ENCODE measurements around the gene MYH2. TPM values are rescaled to one million over a fixed set of nuclear protein-coding genes. Genes with fewer than 3 reads are reported as not detected.

MYH2 gene
- polyA plus RNA-seq, 3 donors = not detected

DNA sequence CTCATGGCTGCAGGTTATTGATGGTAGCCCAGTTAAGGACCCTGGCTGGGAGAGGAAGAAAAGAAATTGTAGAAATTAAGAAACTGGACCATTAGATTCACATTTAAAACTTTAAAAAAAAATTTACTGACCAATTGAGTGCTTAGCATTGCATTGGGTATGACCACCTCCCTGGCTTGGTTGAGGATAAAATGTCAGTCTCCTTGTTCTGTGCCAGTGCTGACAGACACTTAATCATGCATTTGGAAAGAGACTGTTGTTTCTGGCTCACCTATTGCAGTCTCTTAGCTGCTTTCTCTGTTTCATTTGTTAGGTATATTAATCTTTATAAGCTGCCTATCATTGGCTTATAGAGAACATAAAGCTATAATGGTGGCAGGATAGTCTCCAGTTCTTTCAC is 32.8 kb downstream of the MYH2 start:
- H3K4me1 Mint-ChIP-seq = no peaks in the 10 kb centered on the region
- no peaks in the 10 kb centered on the region for H3K9me3 ChIP-seq (replicated peaks in 1 of 2; ENCODE audit: control insufficient read depth in 1 of 2, insufficient read depth in 1 of 2, low read length in 2 of 2)
- H3K27me3 ChIP-seq (ENCODE audit: control insufficient read depth in 2 of 2, insufficient read depth in 2 of 2, low read length in 2 of 2) = no peaks in the 10 kb centered on the region
- no peak overlapping the region for H3K27ac ChIP-seq (ENCODE audit: low read depth in 1 of 2, low read length in 2 of 2)
- no peak overlapping the region for H3K4me3 ChIP-seq (replicated peaks in 1 of 3; ENCODE audit: low read depth in 2 of 3, low read length in 3 of 3)
- no peaks in the 10 kb centered on the region for H3K79me2 ChIP-seq (ENCODE audit: insufficient read depth, low read length)
- H3K36me3 Mint-ChIP-seq = no peaks in the 10 kb centered on the region
- no peak for DNase-seq
- H3K27ac Mint-ChIP-seq = no peak overlapping the region
- H3K9me3 Mint-ChIP-seq = peaks cover 0 to 2% (median 0%) of the 10 kb centered on the region in 7 donors
- intact Hi-C loops (cut with micrococcal nuclease) = no loop called here
- H3K36me3 ChIP-seq (replicated peaks in 1 of 2; ENCODE audit: control insufficient read depth in 1 of 2, insufficient read depth in 2 of 2, low read length in 2 of 2) = no peaks in the 10 kb centered on the region
- H4K20me1 ChIP-seq (ENCODE audit: insufficient read depth, low read length) = no peaks in the 10 kb centered on the region
- TF ChIP-seq, protein P1, sequence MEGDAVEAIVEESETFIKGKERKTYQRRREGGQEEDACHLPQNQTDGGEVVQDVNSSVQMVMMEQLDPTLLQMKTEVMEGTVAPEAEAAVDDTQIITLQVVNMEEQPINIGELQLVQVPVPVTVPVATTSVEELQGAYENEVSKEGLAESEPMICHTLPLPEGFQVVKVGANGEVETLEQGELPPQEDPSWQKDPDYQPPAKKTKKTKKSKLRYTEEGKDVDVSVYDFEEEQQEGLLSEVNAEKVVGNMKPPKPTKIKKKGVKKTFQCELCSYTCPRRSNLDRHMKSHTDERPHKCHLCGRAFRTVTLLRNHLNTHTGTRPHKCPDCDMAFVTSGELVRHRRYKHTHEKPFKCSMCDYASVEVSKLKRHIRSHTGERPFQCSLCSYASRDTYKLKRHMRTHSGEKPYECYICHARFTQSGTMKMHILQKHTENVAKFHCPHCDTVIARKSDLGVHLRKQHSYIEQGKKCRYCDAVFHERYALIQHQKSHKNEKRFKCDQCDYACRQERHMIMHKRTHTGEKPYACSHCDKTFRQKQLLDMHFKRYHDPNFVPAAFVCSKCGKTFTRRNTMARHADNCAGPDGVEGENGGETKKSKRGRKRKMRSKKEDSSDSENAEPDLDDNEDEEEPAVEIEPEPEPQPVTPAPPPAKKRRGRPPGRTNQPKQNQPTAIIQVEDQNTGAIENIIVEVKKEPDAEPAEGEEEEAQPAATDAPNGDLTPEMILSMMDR (IDR thresholded peaks at IDR 0.05) = no peak
- H3K9ac ChIP-seq (ENCODE audit: insufficient read depth, low read length, poor library complexity, severe bottlenecking) = no peak overlapping the region
- H3K4me2 ChIP-seq (replicated peaks; ENCODE audit: extremely low read depth, low read length, poor library complexity, severe bottlenecking) = no peak overlapping the region
- no peak overlapping the region for H3K4me3 Mint-ChIP-seq
- no peaks in the 10 kb centered on the region for H3K4me1 ChIP-seq (ENCODE audit: control insufficient read depth in 1 of 2, insufficient read depth in 2 of 2, low read length in 2 of 2)
- peaks cover 0 to 3% (median 0%) of the 10 kb centered on the region in 3 donors for H3K27me3 Mint-ChIP-seq (ENCODE audit: low read depth in 3 of 3)
- H2AFZ ChIP-seq (ENCODE audit: insufficient read depth, low read depth, low read length, poor library complexity, severe bottlenecking) = no peak overlapping the region

DNA sequence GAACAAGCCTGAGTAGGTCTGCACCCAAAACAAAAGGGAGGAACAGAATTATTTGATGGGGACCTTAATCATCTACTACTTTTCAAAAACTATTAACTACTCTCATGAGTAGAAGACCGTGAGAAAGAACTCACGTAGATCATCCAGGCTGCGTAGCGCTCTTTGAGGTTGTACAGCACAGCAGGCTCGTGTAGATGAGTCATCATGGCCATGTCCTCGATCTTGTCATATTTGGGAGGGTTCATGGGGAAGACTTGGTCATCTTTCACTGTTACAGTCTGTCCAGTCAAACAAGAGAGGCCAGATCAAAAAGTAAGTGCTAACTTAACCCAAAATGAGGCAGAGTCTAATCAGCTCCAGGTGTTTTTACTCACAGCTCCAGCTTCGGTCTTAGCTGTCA is 33.4 kb downstream of the MYH2 start:
- no peak for DNase-seq
- H3K4me2 ChIP-seq (replicated peaks; ENCODE audit: extremely low read depth, low read length, poor library complexity, severe bottlenecking) = no peak overlapping the region
- Mint-ChIP-seq H3K4me1 (no peaks in the 10 kb centered on the region), H3K4me3 (no peak overlapping the region), H3K9me3 (peaks cover 0 to 2% (median 0%) of the 10 kb centered on the region in 7 donors), H3K27ac (no peak overlapping the region), H3K36me3 (no peaks in the 10 kb centered on the region), H3K27me3 (ENCODE audit: low read depth in 3 of 3) (peaks cover 0 to 3% (median 0%) of the 10 kb centered on the region in 3 donors)
- H3K4me3 ChIP-seq (replicated peaks in 1 of 3; ENCODE audit: low read depth in 2 of 3, low read length in 3 of 3) = no peak overlapping the region
- no peaks in the 10 kb centered on the region for H3K36me3 ChIP-seq (replicated peaks in 1 of 2; ENCODE audit: control insufficient read depth in 1 of 2, insufficient read depth in 2 of 2, low read length in 2 of 2)
- intact Hi-C loops (cut with micrococcal nuclease) = no loop called here
- no peak overlapping the region for H3K9ac ChIP-seq (ENCODE audit: insufficient read depth, low read length, poor library complexity, severe bottlenecking)
- no peak overlapping the region for H3K27ac ChIP-seq (ENCODE audit: low read depth in 1 of 2, low read length in 2 of 2)
- H4K20me1 ChIP-seq (ENCODE audit: insufficient read depth, low read length) = no peaks in the 10 kb centered on the region
- WGBS (ENCODE audit: insufficient coverage) = 100% methylated on average over 1 of the region's 7 CpGs
- H3K4me1 ChIP-seq (ENCODE audit: control insufficient read depth in 1 of 2, insufficient read depth in 2 of 2, low read length in 2 of 2) = no peaks in the 10 kb centered on the region
- no peaks in the 10 kb centered on the region for H3K79me2 ChIP-seq (ENCODE audit: insufficient read depth, low read length)
- no peaks in the 10 kb centered on the region for H3K27me3 ChIP-seq (ENCODE audit: control insufficient read depth in 2 of 2, insufficient read depth in 2 of 2, low read length in 2 of 2)
- H2AFZ ChIP-seq (ENCODE audit: insufficient read depth, low read depth, low read length, poor library complexity, severe bottlenecking) = no peak overlapping the region
- H3K9me3 ChIP-seq (replicated peaks in 1 of 2; ENCODE audit: control insufficient read depth in 1 of 2, insufficient read depth in 1 of 2, low read length in 2 of 2) = no peaks in the 10 kb centered on the region
- TF ChIP-seq, protein P1 (IDR thresholded peaks at IDR 0.05) = no peak
